Left renal cortex interstitium (tissue), 4 donors: ENCODE measurements around the gene MRPS23. TPM values are rescaled to one million over a fixed set of nuclear protein-coding genes. Genes with fewer than 3 reads are reported as not detected.

ENCODE experiments used
- DNase-seq, 4 donors: peaks; one replicate each; pipeline ENCODE4 v3.0.0-alpha.2; 2013; ENCODE audit warnings: low read depth in 4 of 4, low spot score in 2 of 4, missing footprints in 1 of 4
- polyA plus RNA-seq, 4 donors: library from polyadenylated mRNA; unstranded; fragments of 120-200 nt; gene quantifications; one replicate each; pipeline ENCODE4 v1.2.1, GENCODE V29; 2013; ENCODE audit not compliant: insufficient read length in 4 of 4

Gene MRPS23
- polyA plus RNA-seq, 4 donors, result 57.6 to 63.7 (median 60.9) TPM

DNA sequence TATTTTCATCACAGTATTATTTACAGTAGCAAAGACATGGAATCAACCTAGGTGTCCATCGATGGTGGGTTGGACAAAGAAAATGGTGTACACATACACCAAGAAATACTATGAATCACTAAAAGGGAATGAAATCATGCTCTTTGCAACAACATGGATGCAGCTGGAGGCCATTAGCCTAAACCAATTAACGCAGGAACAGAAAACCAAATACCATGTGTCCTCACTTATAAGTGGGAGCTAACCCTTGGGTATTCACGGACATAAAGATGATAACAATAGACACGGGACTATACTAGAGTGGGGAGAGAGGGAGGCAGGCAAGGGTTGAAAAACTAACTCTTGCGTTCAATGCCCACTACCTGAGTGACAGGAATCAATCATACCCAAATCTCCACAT lies 41.0 kb downstream of the MRPS23 start:
- no peak for DNase-seq

DNA sequence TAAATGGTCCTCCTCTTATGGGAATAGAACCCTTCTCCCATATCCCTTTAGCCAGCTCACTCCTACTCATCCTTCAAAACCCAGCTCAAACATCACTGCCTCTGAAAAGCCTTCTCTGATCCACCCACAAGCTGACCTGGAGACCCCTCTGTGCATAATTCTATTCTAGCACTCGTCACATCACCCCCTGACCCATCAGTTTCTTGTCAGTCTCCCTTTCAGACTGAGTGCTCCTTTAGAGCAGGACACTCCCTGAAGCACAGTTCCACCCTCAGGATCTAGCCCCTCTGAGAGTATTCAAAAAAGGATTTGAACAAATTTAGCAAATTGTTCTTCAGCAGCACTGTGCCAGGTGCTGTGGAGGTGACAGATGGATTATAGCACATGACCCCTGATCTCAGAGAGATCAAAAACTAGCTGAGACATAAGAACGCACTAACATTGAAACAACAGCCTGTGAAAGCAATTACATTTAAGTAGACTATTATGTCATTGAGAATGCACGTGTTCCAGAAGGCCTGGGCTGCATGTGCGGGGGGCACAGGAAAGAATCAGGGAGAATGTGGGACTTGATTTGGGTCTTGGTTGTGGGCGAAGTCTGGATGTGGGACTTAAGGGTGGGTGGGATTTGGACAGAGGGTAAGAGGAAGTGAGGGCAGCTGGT lies 43.5 kb downstream of the MRPS23 start:
- no peak for DNase-seq

DNA sequence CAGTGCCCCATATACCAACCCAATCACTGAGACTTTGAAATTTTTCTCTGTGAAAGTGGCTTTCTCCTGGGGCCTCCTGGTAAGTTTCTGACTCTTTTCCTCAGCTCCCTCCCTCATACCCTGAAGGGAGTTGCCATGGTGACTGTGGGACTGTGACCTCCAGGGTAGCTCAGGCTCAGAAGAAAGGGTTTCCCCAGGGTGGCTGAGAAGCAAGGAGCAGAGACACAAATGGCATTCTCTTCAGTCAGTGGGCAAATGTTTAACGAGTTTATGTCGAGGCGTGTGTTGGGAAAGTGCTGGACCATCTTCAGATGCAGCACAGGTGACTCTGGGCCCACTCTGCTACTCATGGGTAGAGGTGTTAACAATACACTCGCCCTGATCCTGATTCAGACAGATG lies 46.8 kb downstream of the MRPS23 start:
- no peak for DNase-seq

DNA sequence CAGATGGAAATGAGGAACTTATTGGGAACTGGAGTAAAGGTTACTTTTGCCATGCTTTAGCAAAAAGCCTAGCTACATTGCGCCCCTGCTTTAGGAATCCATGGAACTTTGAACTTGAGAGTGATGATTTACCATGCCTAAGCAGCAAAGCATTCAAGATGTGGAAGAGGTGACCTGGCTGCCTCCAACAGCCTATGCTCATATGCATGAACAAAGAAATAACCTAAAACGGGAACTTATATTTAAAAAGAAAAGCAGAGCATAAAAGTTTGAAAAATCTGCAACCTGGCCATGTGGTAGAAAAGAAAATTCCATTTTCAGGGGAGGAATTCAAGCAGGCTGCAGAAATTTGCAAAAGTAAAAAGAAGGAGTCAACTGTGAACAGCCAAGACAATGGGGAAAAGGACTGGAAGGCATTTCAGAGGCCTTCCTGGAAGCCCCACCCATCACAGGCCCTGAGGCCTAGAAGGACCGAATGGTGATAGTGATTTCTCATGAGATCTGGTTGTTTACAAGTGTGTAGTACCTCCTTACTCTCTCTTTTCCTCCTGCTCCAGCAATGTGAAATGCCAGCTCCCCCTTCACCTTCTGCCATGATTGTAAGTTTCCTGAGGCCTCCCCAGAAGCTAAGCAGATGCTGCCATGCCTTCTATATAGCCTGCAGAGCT lies 48.7 kb downstream of the MRPS23 start:
- no peak for DNase-seq

DNA sequence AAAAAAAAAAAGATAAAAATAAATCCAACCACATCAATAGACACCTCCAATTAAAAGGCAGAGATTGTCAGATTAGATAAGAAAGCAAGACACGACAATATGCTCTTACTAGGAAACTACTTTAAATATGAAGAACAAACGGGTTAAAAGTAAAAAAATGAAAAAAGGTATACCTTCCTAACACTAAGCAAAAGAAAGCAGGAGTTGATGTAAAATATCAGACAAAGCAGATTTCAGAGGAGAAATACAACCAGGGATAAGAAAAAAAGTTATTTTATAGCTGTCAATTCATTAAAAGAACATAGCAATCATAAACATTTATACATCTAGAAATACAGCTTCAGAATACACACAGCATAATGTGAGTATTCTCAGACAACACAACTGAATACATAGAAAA lies 55.0 kb downstream of the MRPS23 start:
- no peak for DNase-seq

DNA sequence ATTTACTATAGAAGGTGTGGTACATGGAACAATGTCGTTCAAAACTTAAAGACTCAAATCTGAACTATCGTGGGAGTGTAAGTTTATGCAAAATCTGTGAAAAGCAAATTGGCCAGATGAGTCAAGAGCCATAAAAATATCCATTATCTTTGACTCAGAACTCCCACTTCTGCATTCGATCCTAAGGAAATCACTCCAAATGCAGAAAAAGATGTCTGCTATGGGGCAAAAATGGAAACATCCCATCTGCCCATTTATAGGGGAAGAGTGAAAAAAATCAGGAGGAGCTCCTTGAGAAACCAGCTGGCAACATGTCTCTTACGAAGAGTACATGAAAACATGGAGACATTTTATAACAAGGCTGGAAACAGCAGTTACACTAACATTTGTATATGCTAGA lies 61.1 kb downstream of the MRPS23 start:
- no peak for DNase-seq

DNA sequence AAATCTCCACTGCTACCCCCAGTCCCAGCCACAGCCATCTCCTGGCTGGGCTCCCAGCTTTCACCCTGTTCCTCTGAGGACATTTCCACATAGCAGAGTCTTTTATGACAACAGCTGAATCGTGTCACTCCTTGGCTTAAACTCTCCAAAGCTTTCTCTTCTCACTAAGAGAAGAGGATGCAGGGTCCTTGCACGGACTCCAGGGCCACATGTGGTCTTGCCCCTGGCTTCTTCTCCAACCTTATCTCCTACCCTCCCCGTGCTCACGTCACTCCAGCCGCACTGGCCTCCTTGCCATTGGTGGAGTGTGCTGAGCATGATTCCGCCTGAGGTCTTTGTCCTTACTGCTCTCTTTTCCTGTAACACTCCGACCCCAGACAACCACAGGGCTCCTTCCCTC lies 64.8 kb downstream of the MRPS23 start:
- DNase-seq, result peak in 3 of 4 donors; percentile 46 to 68 (median 55)

Other genes starting within 250 kb of the MRPS23 start
- under 1 TPM in 1 of 4 donors, not detected in 3; 0.13 TPM for gene CCDC182, start 104.7 kb downstream of the MRPS23 start, polyA plus RNA-seq
- gene CUEDC1, start 105.4 kb upstream of the MRPS23 start, polyA plus RNA-seq, result 10 to 100 TPM; 42.9 to 58.7 (median 52.2) TPM
- gene VEZF1, start 138.2 kb upstream of the MRPS23 start, polyA plus RNA-seq, result 100 to 1,000 TPM; 104 to 112 (median 107) TPM
- 100 to 1,000 TPM; 318 to 393 (median 366) TPM for gene SRSF1, start 157.2 kb upstream of the MRPS23 start, polyA plus RNA-seq
- gene DYNLL2, start 233.4 kb upstream of the MRPS23 start, polyA plus RNA-seq, result 10 to 100 TPM; 75.0 to 83.2 (median 79.1) TPM